AG09319 (cell line): Measurements from ENCODE around the gene DBNDD1.

Experiments used
- DNase-seq: peaks from one replicate; pipeline ENCODE4 v3.0.0-alpha.2; 2010; ENCODE audit warnings: low read depth; ENCODE audit errors: extremely low read depth
- CTCF ChIP-seq: IDR thresholded peaks from 2 replicates; pipeline ENCODE4 v1.5.1; 2011; ENCODE audit warnings: low read depth, mild to moderate bottlenecking, inconsistent platforms, low read length, moderate library complexity

Gene DBNDD1

GRCh38 chr16:90018297-90018651 is 982 bp downstream of the DBNDD1 start:
- no peak for TF ChIP-seq CTCF
- no peak for DNase-seq

GRCh38 chr16:90016339-90016950 is 2.8 kb downstream of the DBNDD1 start:
- no peak for DNase-seq
- TF ChIP-seq CTCF: no peak

GRCh38 chr16:90015586-90016338 is 3.5 kb downstream of the DBNDD1 start:
- DNase-seq: no peak
- no peak for TF ChIP-seq CTCF

- no peak for TF ChIP-seq CTCF
- no peak for DNase-seq
Observed at GRCh38 chr16:90012991-90013745, 6.1 kb downstream of the DBNDD1 start.

GRCh38 chr16:90011908-90012501 is 7.3 kb downstream of the DBNDD1 start:
- no peak for TF ChIP-seq CTCF
- no peak for DNase-seq

- no peak for DNase-seq
- TF ChIP-seq CTCF: no peak
Observed at GRCh38 chr16:90011508-90011819, 7.8 kb downstream of the DBNDD1 start.
